Limb (tissue), 2 donors: ENCODE data around the gene UEVLD.

Experiments
- DNase-seq, 2 donors: peaks; one replicate each; pipeline ENCODE4 v3.0.0-alpha.2; 2016; ENCODE audit errors: extremely low spot score in 2 of 2

UEVLD gene

DNA sequence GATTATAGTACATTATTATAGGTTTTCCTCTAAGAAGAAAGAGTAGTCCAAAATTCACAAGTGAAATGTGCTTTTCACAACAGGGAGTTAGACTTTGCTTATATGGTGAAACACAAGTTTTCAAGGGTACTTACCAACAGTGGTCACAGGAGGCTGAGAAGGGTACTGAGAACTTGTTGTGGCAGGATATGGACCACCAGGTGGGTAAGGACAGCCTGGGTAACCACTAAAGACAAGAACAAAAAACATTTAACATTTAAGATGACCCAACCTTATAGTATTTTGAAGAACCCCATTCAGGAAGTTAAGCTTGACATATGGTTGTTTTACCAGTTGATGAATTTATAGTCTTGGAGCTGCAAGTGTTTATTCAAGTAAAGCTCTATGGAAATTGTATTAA is 86.2 kb downstream of the UEVLD start:
- no peak for DNase-seq

DNA sequence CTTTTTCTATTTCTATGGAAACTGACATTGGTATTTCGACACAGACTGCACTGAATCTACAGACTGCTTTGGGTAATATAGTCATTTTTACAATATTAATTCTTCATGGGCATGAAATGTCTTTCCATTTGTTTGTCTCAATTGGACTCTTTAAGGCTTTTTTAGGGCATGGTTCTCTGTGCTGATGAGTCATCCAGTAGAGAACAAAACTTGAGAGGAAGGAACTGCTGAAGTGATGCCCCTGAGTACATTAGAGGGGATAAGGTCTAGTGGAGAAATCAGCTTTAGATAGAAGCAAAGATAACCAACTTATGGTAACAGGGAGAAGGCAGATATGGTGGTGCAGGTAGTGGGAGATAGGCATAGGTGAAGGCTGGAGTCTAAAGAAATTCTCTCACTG is 86.9 kb downstream of the UEVLD start:
- DNase-seq: no peak

DNA sequence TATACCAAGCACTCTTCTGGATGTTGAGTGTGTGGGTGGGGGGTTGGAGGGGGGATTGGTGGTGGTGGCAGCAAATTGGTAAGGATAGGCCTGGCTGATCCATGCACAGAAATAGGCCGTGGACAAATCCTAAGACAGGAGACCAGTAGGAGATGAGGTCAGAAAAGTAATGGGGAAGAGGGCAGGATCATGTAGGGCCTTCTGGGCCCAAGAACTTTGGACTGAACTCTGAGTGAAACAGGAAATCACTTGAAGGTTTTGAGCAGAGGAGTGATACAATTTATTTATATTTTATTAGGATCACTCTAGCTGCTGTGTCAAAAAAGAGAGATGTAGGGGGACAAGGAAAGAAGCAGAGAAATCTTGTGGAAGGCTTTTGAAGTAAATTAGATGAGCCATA is 90.5 kb downstream of the UEVLD start:
- no peak for DNase-seq

DNA sequence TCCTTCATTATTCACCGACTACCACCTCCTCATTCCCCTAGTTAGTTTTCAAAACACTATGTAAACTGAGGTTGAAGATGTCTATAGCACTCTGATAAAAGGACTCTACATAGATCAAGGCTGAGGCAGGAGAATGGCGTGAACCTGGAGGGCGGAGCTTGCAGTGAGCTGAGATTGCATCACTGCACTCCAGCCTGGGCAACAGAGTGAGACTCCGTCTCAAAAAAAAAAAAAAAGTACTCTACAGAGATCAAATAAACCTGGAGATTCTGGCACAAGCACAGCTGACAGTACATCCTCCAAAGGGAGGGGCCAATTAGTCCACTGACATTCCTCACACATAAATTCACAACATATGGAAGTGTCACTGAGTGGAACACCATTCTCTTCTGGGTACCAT is 92.8 kb downstream of the UEVLD start:
- DNase-seq: no peak

DNA sequence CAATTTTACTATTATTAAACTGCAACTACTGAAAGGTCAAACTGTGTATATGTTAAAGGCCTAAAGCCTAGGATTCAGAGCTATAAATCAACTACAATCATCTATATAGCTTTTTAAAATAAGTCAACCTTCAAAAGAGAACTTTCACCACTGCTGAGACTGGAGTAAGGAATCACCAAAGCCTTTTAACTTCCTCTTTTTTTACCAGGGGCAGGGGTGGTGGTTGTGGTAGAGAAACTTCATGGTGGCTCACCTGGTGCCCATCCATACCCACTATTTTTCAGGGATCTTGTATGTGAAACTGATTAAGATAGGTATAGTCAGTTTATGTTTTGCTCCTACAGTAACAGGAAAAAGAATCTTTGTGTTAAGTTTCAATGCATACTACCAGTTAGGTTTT is 93.3 kb downstream of the UEVLD start:
- DNase-seq: no peak

DNA sequence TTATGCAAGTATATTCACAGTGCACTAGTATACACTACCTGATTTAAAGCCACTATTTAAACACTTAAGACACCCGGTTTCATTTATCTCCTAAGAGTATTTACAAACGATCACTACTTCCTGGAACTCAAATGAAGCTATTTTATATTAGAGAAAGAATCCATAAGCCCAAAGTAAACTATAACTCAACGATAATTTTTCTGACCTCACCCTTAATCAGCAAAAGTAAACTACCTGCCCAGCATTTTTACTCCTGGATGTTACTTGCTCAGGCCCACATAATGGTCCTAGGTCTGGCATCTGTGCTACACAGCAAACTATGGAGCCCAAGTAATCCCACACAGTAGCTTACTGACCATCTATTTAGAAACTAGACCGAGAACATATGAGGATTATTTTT is 95.2 kb downstream of the UEVLD start:
- DNase-seq: no peak

DNA sequence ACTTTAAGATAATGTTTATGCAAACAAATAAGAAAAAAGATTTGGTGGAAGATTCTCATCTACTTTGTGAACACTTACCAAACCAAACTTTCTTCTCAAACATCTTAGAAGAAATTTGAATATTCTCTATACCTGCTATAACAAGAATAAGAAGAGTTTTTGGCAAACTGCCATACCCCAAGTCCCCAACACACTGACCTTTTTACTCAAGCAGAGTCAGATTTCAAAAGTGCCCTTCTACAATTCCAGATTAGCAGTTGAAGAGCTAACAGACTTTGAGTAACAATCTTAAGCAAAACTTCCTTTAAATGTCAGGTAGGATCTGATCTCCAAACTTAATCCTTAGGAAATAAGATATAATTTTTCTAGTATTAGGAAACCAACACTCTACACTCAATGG is 95.6 kb downstream of the UEVLD start:
- DNase-seq: no peak

DNA sequence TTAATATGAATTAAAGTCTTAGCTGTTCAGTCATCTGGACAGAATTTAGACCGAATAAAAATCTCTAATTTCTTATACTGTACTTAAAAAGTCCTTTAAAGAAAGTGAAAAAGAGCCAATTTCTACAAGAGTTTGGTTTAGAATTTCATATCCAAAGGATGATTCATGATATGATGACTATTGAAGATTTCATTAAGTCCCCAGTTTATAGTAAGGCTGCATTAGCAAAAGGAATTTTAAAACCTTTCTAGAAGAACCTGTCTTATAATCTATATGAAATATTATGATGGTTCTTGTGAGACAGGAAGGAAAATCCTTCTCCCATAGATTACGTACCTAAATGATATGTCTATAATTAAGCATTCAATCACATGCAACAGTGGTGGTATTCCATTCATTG is 96.6 kb downstream of the UEVLD start:
- no peak for DNase-seq

DNA sequence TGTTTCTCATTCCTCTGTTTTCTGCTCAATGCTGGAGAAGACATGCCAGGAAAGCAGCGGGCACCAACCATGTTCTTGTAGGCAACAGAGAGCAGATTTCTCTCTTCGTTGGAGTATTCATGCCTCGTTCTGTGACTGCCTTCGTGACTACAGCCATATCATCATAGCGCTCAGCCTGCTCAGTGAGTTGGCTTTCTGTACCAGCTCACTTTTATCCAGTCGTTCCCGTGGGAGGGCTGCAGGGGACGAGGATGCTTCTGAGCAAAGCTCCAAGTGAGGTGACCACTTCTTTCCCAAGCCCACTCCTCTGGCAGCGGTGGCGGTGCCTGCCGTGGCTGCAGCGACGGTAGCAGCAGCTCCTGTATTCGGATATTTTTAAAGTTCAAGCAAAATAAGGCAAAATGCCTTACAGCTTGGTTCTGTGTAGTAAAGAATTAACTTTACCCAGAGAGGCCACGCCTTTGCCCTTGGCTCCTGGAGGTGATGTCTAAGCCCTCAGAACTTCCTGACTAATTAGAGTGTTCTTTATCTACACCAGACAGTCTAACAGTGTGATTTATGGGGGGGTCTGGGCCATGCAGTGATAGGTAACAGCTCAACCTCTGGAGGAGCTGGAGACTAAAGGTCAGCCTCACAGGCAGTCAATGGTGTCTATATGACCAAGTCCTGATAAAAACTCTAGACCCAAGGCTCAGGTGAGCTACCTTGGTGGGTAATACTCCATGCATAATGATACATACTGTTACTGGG is 97.6 kb downstream of the UEVLD start:
- no peak for DNase-seq

DNA sequence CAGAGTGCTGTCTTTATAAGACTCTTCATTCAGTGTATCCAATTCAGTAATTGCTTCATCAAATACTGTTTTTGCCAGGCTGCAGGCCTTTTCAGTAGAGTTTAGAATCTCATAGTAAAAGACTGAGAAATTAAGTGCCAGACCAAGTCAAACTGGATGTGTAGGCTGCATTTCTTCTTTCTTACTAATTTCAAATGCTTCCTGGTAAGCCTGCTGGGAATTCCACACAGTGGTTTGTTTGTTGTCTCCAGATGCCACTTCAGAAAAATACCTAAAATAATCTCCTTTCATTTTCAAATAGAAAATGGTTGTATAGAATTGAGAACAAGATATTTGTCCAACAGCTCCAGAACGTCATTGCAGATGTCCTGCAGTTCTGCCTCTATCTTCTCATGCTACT is 98.2 kb downstream of the UEVLD start:
- no peak for DNase-seq

DNA sequence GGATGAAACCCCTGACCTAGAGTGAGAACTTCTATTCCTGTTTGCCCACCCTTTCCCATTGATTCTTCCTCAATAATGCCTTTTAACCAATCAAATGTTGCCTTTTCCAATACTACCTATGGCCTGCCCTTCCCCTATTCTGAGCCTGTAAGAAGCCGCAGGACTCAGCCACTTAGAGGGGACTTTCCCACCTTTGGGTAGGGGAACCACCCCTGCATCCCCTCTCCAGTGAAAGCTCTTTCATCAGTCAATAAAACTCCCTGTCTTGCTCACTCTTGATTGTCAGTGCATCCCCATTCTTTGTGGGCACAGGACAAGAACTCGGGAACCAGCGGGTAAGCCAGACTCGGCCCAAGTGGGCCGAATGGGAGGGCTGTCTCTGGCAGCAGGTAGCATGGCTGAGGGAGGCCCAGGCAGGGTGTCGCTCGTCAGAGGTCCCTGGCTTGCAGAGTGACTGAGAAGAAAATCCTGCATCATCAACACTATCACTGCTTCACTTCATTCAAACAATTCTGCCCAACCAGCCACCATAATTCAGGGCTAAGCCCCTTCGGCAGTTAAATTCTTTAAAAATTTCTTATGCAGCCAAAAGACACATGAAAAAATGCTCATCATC is 102.5 kb downstream of the UEVLD start:
- no peak for DNase-seq
